Neural progenitor cell (in vitro differentiated cells): ENCODE measurements around the gene ATP6V0A4. TPM values are rescaled to one million over a fixed set of nuclear protein-coding genes. Genes with fewer than 3 reads are reported as not detected.

ENCODE experiments used
- DNase-seq: peaks from one replicate; pipeline ENCODE4 v3.0.0-alpha.2; 2016; ENCODE audit warnings: low spot score
- H2AFZ ChIP-seq: fragments of 200-600 bp; sonication (generic); replicated peaks from 2 replicates; pipeline ENCODE4 v1.6.1; 2016; ENCODE audit warnings: antibody characterized with exemption
- H3F3A ChIP-seq: fragments of 200-600 bp; sonication (generic); 2 replicates; pipeline ENCODE4 v1.6.1; 2016; ENCODE audit warnings: antibody characterized with exemption, low read depth
- H3K27ac ChIP-seq: fragments of 200-600 bp; sonication (generic); 2 replicates; pipeline ENCODE4 v1.5.1; 2016; ENCODE audit warnings: mild to moderate bottlenecking
- H3K27me3 ChIP-seq: fragments of 200-600 bp; sonication (generic); 2 replicates; pipeline ENCODE4 v1.6.1; 2016; ENCODE audit warnings: mild to moderate bottlenecking, moderate library complexity
- H3K36me3 ChIP-seq: fragments of 200-600 bp; sonication (generic); 2 replicates; pipeline ENCODE4 v1.5.1; 2016
- H3K4me1 ChIP-seq: fragments of 200-600 bp; sonication (generic); 2 replicates; pipeline ENCODE4 v1.6.1; 2016; ENCODE audit warnings: mixed run types
- H3K4me2 ChIP-seq: fragments of 200-600 bp; sonication (generic); 2 replicates; pipeline ENCODE4 v1.6.1; 2016
- H3K4me3 ChIP-seq: fragments of 200-600 bp; sonication (generic); 2 replicates; pipeline ENCODE4 v1.5.1; 2016
- H3K79me2 ChIP-seq: fragments of 200-600 bp; sonication (generic); 2 replicates; pipeline ENCODE4 v1.6.1; 2016; ENCODE audit warnings: low read depth
- H3K9ac ChIP-seq: fragments of 200-600 bp; sonication (generic); 2 replicates; pipeline ENCODE4 v1.6.1; 2016
- H3K9me3 ChIP-seq: fragments of 200-600 bp; sonication (generic); 2 replicates; pipeline ENCODE4 v1.5.1; 2016; ENCODE audit warnings: low read depth
- H4K20me1 ChIP-seq: fragments of 200-600 bp; sonication (generic); 2 replicates; pipeline ENCODE4 v1.6.1; 2016; ENCODE audit warnings: low read depth
- H3K27ac Mint-ChIP-seq: 3 replicates; pipeline ENCODE4 v1.8.0; 2021; ENCODE audit warnings: mixed read lengths
- H3K27me3 Mint-ChIP-seq: 2 replicates; pipeline ENCODE4 v1.8.0; 2022; ENCODE audit warnings: low read depth, mild to moderate bottlenecking, inconsistent platforms, moderate library complexity, mixed read lengths; ENCODE audit not compliant: insufficient read depth
- H3K36me3 Mint-ChIP-seq: 3 replicates; pipeline ENCODE4 v1.8.0; 2021; ENCODE audit warnings: mixed read lengths
- H3K4me1 Mint-ChIP-seq: 3 replicates; pipeline ENCODE4 v1.8.0; 2021; ENCODE audit warnings: mixed read lengths
- H3K4me3 Mint-ChIP-seq: 3 replicates; pipeline ENCODE4 v1.8.0; 2021; ENCODE audit warnings: mild to moderate bottlenecking, moderate library complexity, mixed read lengths
- H3K9me3 Mint-ChIP-seq: 3 replicates; pipeline ENCODE4 v1.8.0; 2020; ENCODE audit warnings: mixed read lengths
- CTCF ChIP-seq: fragments of 200-600 bp; sonication (generic); IDR thresholded peaks from 2 replicates; pipeline ENCODE4 v1.5.1; 2017; ENCODE audit warnings: antibody characterized with exemption, mild to moderate bottlenecking
- EZH2 ChIP-seq: fragments of 200-600 bp; sonication (generic); IDR thresholded peaks from 2 replicates; pipeline ENCODE4 v1.6.1; 2017; ENCODE audit warnings: antibody characterized with exemption, mild to moderate bottlenecking, moderate library complexity
- EZH2phosphoT487 ChIP-seq: fragments of 200-600 bp; sonication (generic); IDR thresholded peaks from 2 replicates; pipeline ENCODE4 v1.6.1; 2017; ENCODE audit warnings: antibody characterized with exemption
- total RNA-seq: library from RNA; depleted of rRNA; stranded (reverse); fragments of >200 nt; gene quantifications from 2 replicates; pipeline ENCODE4 v1.2.3, GENCODE V29; 2015; ENCODE audit warnings: low replicate concordance

The ATP6V0A4 gene
- total RNA-seq, 1 donor from 2014 or later: 0.36 TPM

GRCh38 chr7:138713191-138713590 is 84.8 kb downstream of the ATP6V0A4 start:
- Histone ChIP-seq H3K79me2 (no peaks in the 10 kb centered on the region), H3K4me2 (no peak overlapping the region), H3K27me3 (no peaks in the 10 kb centered on the region), H3K36me3 (no peaks in the 10 kb centered on the region), H2AFZ (no peak overlapping the region), H3K4me1 (no peaks in the 10 kb centered on the region), H4K20me1 (no peaks in the 10 kb centered on the region), H3F3A (no peaks in the 10 kb centered on the region), H3K4me3 (no peak overlapping the region), H3K9me3 (no peaks in the 10 kb centered on the region), H3K9ac (no peak overlapping the region), H3K27ac (no peak overlapping the region)
- DNase-seq: no peak
- H3K36me3 Mint-ChIP-seq: no peaks in the 10 kb centered on the region
- H3K9me3 Mint-ChIP-seq: no peaks in the 10 kb centered on the region
- H3K27me3 Mint-ChIP-seq: peaks cover 9% of the 10 kb centered on the region
- H3K27ac Mint-ChIP-seq: no peak overlapping the region
- H3K4me3 Mint-ChIP-seq: no peak overlapping the region
- TF ChIP-seq CTCF (no peak), EZH2phosphoT487 (no peak), EZH2 (no peak)
- peaks cover 2% of the 10 kb centered on the region for H3K4me1 Mint-ChIP-seq

GRCh38 chr7:138712652-138713051 is 85.3 kb downstream of the ATP6V0A4 start:
- no peak overlapping the region for H3K9ac ChIP-seq
- no peaks in the 10 kb centered on the region for H3K4me1 ChIP-seq
- H4K20me1 ChIP-seq: no peaks in the 10 kb centered on the region
- no peak overlapping the region for H3K4me2 ChIP-seq
- H3K27ac Mint-ChIP-seq: no peak overlapping the region
- no peaks in the 10 kb centered on the region for H3K9me3 Mint-ChIP-seq
- no peak overlapping the region for H2AFZ ChIP-seq
- no peak for DNase-seq
- no peak overlapping the region for H3K4me3 Mint-ChIP-seq
- no peaks in the 10 kb centered on the region for H3K36me3 Mint-ChIP-seq
- H3K27me3 ChIP-seq: no peaks in the 10 kb centered on the region
- peaks cover 2% of the 10 kb centered on the region for H3K4me1 Mint-ChIP-seq
- H3K9me3 ChIP-seq: no peaks in the 10 kb centered on the region
- no peaks in the 10 kb centered on the region for H3K79me2 ChIP-seq
- H3F3A ChIP-seq: no peaks in the 10 kb centered on the region
- no peak for TF ChIP-seq EZH2phosphoT487
- no peak for TF ChIP-seq EZH2
- TF ChIP-seq CTCF: no peak
- no peak overlapping the region for H3K4me3 ChIP-seq
- no peak overlapping the region for H3K27ac ChIP-seq
- H3K36me3 ChIP-seq: no peaks in the 10 kb centered on the region
- H3K27me3 Mint-ChIP-seq: peaks cover 9% of the 10 kb centered on the region

- Histone ChIP-seq H3K27me3 (no peaks in the 10 kb centered on the region), H4K20me1 (no peaks in the 10 kb centered on the region), H3K9ac (no peak overlapping the region), H3K4me3 (no peak overlapping the region), H3K79me2 (no peaks in the 10 kb centered on the region), H3K4me1 (no peaks in the 10 kb centered on the region), H3K36me3 (no peaks in the 10 kb centered on the region), H3F3A (no peaks in the 10 kb centered on the region), H3K9me3 (no peaks in the 10 kb centered on the region), H3K4me2 (no peak overlapping the region), H3K27ac (no peak overlapping the region), H2AFZ (no peak overlapping the region)
- Mint-ChIP-seq H3K9me3 (no peaks in the 10 kb centered on the region), H3K27ac (no peak overlapping the region), H3K4me1 (peaks cover 2% of the 10 kb centered on the region), H3K4me3 (no peak overlapping the region), H3K36me3 (no peaks in the 10 kb centered on the region), H3K27me3 (peaks cover 3% of the 10 kb centered on the region)
- TF ChIP-seq CTCF: no peak
- TF ChIP-seq EZH2phosphoT487: no peak
- no peak for TF ChIP-seq EZH2
- DNase-seq: no peak
Observed at GRCh38 chr7:138710536-138711385, 87.2 kb downstream of the ATP6V0A4 start.
